ENCODE results near the gene SLC12A5. TPM values are rescaled to one million over a fixed set of nuclear protein-coding genes. Genes with fewer than 3 reads are reported as not detected.

The SLC12A5 gene
- total and polyA plus RNA-seq, 2 of the 4 experiments (the other 2 are of a cell fraction): 2.2 TPM; not detected in 1

DNA sequence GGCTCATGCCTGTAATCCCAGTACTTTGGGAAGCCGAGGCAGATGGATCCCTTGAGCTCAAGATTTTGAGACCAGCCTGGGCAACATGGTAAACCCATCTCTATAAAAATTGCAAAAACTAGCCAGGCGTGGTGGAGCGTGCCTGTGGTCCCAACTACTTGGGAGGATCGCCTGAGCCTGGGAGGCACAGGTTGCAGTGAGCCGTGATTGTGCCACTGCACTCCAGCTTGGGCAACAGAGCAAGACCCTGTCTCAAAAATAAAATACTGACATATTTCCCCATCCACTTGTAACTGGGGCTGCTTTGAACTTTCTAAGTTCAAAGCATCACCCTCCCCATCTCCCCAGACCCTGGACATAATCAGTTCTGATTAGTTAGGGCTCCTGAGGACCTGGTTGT is 27.5 kb upstream of the SLC12A5 start:
- Histone ChIP-seq H2BK15ac (ENCODE audit: low read depth, low read length) (no peak overlapping the region), H2AK9ac (replicated peaks; ENCODE audit: low read depth, low read length, poor library complexity) (no peak overlapping the region), H3K9ac (ENCODE audit: low read depth, low read length) (no peak overlapping the region), H2AK5ac (ENCODE audit: low read depth, low read length) (no peak overlapping the region), H3K27ac (ENCODE audit: insufficient read depth, low read length) (no peak overlapping the region), H3K4me1 (ENCODE audit: control insufficient read depth, insufficient read depth, low read length) (no peaks in the 10 kb centered on the region), H3K9me1 (ENCODE audit: insufficient read depth, low read length) (no peaks in the 10 kb centered on the region), H3K4me2 (ENCODE audit: low read depth, low read length) (no peak overlapping the region), H3K36me3 (ENCODE audit: control insufficient read depth, insufficient read depth, low read length) (no peaks in the 10 kb centered on the region), H3K56ac (ENCODE audit: extremely low read depth, insufficient read depth, low read length) (no peak overlapping the region), H3K23ac (ENCODE audit: low read depth, low read length) (no peak overlapping the region), H4K20me1 (ENCODE audit: insufficient read depth, low read length) (no peaks in the 10 kb centered on the region), H3K4me3 (ENCODE audit: insufficient read depth, low read depth, low read length) (no peak overlapping the region), H2BK5ac (ENCODE audit: low read depth, low read length, poor library complexity, severe bottlenecking) (no peak overlapping the region), H2AFZ (replicated peaks; ENCODE audit: low read length, poor library complexity) (no peak overlapping the region), H2BK20ac (ENCODE audit: low read depth, low read length) (no peak overlapping the region), H4K8ac (ENCODE audit: low read depth in 2 of 2, low read length in 2 of 2) (no peak overlapping the region), H2BK120ac (ENCODE audit: low read depth, low read length) (no peak overlapping the region), H3K79me1 (ENCODE audit: low read depth in 1 of 2, low read length in 2 of 2) (no peaks in the 10 kb centered on the region), H3K4ac (ENCODE audit: low read depth, low read length) (no peak overlapping the region), H3K18ac (ENCODE audit: low read depth, low read length) (no peak overlapping the region), H4K91ac (ENCODE audit: insufficient read depth, low read depth, low read length) (no peak overlapping the region), H3K27me3 (ENCODE audit: control insufficient read depth, insufficient read depth, low read length) (peaks cover 69% of the 10 kb centered on the region), H3K9me3 (ENCODE audit: control insufficient read depth, insufficient read depth, low read length) (no peaks in the 10 kb centered on the region), H4K5ac (ENCODE audit: low read depth, low read length) (no peak overlapping the region), H3K14ac (replicated peaks; ENCODE audit: low read depth, low read length) (no peak overlapping the region)
- no peak for DNase-seq
- ATAC-seq (ENCODE audit: low read depth): no peak
- CTCF ChIA-PET: no interaction called here
- TF ChIP-seq RCOR1 (IDR thresholded peaks at IDR 0.05; ENCODE audit: insufficient replicate concordance, low read length) (no peak), MAZ (IDR thresholded peaks at IDR 0.05; ENCODE audit: borderline replicate concordance, low read depth, low read length) (no peak), NFE2L2 (IDR thresholded peaks at IDR 0.05; ENCODE audit: low read depth, low read length) (no peak), SMC3 (IDR thresholded peaks at IDR 0.05; ENCODE audit: low read depth, low read length) (no peak), MXI1 (IDR thresholded peaks at IDR 0.05; ENCODE audit: borderline replicate concordance, low read depth, low read length) (no peak), CEBPB (IDR thresholded peaks at IDR 0.05; ENCODE audit: low read depth, low read length) (no peak), CHD1 (IDR thresholded peaks at IDR 0.05; ENCODE audit: low read depth, low read length) (no peak), RAD21 (IDR thresholded peaks at IDR 0.05; ENCODE audit: low read length) (no peak), RFX5 (IDR thresholded peaks at IDR 0.05; ENCODE audit: low read depth, low read length) (no peak), FOS (IDR thresholded peaks at IDR 0.05; ENCODE audit: low read depth, low read length) (no peak), BHLHE40 (IDR thresholded peaks at IDR 0.05; ENCODE audit: low read depth, low read length) (no peak), POLR2A (IDR thresholded peaks at IDR 0.05; ENCODE audit: low read depth, low read length) (no peak), MAFK (IDR thresholded peaks at IDR 0.05; ENCODE audit: low read depth, low read length) (no peak)
- TF ChIP-seq, protein P1, sequence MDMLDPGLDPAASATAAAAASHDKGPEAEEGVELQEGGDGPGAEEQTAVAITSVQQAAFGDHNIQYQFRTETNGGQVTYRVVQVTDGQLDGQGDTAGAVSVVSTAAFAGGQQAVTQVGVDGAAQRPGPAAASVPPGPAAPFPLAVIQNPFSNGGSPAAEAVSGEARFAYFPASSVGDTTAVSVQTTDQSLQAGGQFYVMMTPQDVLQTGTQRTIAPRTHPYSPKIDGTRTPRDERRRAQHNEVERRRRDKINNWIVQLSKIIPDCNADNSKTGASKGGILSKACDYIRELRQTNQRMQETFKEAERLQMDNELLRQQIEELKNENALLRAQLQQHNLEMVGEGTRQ (IDR thresholded peaks at IDR 0.05; ENCODE audit: low read depth, low read length): no peak
- TF ChIP-seq, protein P2, sequence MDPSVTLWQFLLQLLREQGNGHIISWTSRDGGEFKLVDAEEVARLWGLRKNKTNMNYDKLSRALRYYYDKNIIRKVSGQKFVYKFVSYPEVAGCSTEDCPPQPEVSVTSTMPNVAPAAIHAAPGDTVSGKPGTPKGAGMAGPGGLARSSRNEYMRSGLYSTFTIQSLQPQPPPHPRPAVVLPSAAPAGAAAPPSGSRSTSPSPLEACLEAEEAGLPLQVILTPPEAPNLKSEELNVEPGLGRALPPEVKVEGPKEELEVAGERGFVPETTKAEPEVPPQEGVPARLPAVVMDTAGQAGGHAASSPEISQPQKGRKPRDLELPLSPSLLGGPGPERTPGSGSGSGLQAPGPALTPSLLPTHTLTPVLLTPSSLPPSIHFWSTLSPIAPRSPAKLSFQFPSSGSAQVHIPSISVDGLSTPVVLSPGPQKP (IDR thresholded peaks at IDR 0.05; ENCODE audit: borderline replicate concordance, low read depth, low read length): no peak
- TF ChIP-seq, protein P3, sequence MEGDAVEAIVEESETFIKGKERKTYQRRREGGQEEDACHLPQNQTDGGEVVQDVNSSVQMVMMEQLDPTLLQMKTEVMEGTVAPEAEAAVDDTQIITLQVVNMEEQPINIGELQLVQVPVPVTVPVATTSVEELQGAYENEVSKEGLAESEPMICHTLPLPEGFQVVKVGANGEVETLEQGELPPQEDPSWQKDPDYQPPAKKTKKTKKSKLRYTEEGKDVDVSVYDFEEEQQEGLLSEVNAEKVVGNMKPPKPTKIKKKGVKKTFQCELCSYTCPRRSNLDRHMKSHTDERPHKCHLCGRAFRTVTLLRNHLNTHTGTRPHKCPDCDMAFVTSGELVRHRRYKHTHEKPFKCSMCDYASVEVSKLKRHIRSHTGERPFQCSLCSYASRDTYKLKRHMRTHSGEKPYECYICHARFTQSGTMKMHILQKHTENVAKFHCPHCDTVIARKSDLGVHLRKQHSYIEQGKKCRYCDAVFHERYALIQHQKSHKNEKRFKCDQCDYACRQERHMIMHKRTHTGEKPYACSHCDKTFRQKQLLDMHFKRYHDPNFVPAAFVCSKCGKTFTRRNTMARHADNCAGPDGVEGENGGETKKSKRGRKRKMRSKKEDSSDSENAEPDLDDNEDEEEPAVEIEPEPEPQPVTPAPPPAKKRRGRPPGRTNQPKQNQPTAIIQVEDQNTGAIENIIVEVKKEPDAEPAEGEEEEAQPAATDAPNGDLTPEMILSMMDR (conservative IDR thresholded peaks at IDR 0.05; ENCODE audit: low read depth, low read length): no peak
- dilution Hi-C loops (cut with HindIII; ENCODE audit: low sequenced_read_pairs, unreplicated experiment): no loop called here
- 100% methylated on average over 2 of the region's 5 CpGs; no CpG with 5 or more reads in 1 of the 2 experiments for WGBS, 2 experiments (ENCODE audit: extremely low coverage in 2 of 2, insufficient read length in 1 of 2)
- POLR2A ChIA-PET (ENCODE audit: unreplicated experiment): no interaction called here
- in situ Hi-C loops (cut with MboI; ENCODE audit: low sequenced_read_pairs): no loop called here
- BruUV-seq (replicated peaks): no TSS peak
- intact Hi-C loops (cut with micrococcal nuclease): no loop called here
